ENCODE results near the gene CARD19.

CARD19 gene, protein sequence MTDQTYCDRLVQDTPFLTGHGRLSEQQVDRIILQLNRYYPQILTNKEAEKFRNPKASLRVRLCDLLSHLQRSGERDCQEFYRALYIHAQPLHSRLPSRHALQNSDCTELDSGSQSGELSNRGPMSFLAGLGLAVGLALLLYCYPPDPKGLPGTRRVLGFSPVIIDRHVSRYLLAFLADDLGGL

DNA sequence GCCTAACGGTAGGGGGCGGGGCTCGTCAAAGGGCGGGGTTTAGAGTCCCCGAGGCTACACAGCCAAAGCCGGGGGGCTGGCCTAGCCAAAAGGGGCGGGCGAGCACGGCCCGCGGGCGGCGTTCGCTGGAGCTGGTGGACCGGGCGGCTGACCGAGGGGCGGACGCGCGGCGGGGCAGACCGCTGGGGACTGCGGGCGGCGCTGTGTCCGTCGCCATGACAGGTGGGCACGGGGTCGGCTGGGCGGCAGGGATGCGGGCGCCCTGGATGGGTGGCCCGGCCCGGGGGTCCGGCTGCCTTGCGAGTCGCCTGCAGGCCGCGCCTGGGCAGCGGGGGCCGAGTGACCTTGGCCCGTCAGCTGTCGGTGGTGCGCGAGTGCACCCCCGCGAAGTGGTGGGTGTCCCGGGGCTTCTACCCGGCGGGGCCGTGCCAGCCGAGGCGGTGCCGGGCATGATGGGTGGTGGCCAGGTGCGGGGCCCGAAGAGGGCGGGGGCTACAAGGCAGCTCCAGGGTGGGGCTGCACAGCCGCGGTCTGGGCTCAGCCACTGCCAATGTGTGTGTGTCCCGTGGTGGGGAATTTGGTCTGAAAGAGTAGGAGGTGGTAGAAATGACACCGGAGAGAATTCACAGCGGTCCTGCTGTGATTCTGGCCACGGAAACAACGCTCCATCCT is at the start of gene CARD19:
CARD19 (plus strand) TSS at position 87 of the 672 bp plus-strand sequence; CDS start at position 216, 129 bp downstream.
- DNase-seq = peak; percentile 33

- no peak for DNase-seq
Observed at GRCh38 chr9:93048566-93049448, 47.2 kb upstream of the CARD19 start.

DNA sequence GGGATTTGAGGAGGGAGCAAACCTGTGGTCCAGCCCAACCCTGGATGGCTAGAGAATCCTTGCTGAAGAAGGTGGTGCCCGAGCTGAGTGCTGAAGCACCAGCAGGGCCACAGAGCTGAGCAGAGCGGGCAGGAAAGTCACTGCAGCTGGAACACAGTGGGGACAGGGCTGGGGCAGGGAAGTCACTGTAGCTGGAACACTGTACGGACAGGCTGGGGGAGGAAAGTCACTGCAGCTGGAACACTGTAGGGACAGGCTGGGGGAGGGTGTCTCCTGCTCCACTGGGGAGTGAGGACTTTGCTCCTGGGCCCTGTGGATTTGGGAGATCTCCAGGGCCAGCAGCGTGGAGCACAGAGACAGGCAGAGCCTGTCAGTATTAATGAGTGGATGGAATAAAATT is 46.5 kb upstream of the CARD19 start:
- no peak for DNase-seq

GRCh38 chr9:93050231-93050630 is 45.8 kb upstream of the CARD19 start:
- no peak for DNase-seq

DNA sequence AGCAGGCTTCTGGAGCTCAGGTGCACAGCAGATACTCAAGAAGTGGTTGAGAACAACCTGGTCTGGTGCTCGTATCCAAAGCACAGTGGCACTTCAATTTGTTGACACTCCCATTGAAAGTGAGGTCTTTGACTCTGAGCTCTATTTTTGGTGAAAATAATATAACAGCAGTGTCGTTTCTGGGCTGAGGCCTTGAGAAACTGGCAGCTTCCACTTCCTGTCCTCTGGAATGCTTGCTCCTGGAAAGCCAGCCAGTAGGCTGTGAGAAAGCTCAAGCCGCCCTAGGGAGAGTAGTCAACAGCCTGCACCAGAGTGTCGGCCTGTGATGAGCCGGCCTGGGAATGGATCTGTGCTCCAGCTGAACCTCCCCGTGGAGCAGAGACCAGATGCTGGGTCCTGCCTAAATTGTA is 44.3 kb upstream of the CARD19 start:
- peak; percentile 45 for DNase-seq

GRCh38 chr9:93052791-93053540 is 43.1 kb upstream of the CARD19 start:
- DNase-seq = no peak

- DNase-seq = no peak
Observed at GRCh38 chr9:93053781-93054331, 42.2 kb upstream of the CARD19 start.

DNA sequence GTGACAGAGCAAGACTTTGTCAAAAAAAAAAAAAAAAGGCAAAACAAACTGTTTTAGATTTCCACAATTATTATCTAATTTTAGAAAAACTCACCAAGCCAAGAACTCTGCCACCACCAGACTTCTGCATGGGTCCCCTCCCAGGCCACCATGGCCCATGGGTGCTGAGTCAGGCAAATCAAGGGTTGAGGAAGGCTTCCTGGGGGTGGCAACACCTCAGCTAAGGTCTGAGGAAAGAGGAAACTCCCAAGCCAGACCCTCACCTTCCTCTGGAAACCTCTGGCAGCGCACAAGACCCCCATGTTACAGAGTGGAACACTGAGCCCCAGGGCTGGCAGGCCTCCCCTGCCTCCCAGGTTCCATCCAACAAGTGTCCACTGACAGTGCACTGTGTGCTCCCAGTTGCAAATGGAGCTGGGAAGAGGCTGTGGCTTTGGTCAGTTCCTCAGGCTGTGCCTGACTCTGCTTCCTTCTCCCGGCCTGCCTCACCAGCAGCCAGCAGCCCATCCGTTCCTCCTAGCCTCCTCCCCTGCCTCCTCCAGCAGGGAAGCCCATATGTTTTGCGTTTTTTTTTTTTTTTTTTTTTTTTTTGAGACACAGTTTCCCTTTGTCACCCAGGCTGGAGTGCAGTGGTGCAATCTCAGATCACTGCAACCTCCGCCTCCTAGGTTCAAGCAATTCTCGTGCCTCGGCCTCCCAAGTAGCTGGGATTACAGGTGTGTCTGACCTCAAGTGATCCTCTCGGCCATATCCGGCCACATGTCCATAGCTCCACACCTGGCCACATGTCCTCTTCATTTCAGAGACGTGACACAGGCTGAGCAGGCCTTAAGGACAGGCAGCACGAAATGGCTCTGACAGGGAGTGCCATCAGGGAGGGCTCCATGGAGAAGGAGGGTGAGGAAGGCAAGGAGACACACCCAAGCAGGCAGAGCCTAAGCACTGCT is 41.0 kb upstream of the CARD19 start:
- no peak for DNase-seq

DNA sequence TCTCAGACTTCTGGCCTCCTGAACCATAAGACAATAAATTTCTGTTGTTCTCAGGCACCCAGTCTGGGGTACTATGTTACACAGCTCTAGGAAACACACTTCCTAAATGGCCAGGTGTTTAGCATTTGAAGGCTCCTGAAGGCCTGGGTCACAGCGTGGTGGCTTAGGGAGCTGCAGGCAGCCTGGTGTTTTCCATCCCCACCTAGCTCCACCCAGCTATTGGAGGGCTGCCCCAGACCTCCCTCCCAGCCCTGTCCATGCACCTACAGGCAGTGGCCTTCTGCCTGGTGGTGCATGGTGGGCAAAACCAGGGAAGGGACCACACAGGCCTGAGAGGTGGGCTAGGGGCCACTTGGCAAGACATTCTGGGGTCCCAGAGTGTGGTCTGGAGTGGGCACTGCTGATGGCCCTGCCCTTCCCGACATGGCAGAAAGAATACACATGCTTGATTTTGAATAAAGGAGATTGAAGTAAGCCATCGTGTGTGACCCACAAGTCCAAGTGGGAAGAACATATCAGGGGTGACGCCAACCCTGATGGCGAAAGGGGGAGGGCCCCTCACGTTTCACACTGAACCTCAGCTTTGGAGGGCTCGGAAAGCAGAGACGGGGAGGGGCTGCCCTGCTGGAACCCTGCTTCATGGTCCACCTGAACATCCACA is 38.8 kb upstream of the CARD19 start:
- no peak for DNase-seq

DNA sequence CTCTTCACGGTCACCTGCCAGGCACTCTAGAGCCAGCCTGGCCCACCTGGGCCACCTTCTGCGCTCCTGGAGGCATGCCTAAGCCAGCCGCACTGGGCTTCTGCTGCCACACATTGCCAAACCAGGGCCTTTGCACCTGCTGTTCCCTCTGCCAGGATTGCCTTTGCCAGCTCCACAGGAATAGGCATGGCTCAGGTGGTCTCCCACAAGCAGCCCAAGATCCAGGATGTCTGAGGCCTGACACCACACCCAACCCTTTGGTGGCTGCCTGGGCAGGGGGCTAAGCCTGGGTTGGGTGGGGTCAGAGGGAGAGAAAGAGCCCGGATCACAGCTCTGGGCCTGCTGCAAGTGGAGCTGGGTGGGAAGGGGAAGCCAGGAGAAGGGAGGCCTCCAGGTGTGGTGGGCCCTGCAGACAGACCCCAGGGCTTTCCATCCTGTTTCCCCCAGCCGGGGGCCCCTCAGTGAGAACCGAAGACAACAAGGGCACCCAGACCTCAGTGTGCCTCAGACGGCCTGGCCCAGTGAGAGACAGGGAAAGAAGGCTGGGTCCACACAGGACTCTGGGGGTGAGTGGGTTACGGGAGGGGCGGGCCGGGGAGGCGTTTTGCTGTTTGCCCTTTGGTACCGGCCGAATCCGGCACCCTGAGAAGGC is 38.2 kb upstream of the CARD19 start:
- no peak for DNase-seq

- DNase-seq = peak; percentile 33
Observed at GRCh38 chr9:93058355-93059010, 37.5 kb upstream of the CARD19 start, which contains the start of gene SUSD3. Gene SUSD3 (plus strand): TSS chr9:93058701. CDS start chr9:93058743, 42 bp downstream.

GRCh38 chr9:93059011-93059714 is 36.9 kb upstream of the CARD19 start:
- no peak for DNase-seq

- no peak for DNase-seq
Observed at GRCh38 chr9:93059715-93060578, 36.1 kb upstream of the CARD19 start.

DNA sequence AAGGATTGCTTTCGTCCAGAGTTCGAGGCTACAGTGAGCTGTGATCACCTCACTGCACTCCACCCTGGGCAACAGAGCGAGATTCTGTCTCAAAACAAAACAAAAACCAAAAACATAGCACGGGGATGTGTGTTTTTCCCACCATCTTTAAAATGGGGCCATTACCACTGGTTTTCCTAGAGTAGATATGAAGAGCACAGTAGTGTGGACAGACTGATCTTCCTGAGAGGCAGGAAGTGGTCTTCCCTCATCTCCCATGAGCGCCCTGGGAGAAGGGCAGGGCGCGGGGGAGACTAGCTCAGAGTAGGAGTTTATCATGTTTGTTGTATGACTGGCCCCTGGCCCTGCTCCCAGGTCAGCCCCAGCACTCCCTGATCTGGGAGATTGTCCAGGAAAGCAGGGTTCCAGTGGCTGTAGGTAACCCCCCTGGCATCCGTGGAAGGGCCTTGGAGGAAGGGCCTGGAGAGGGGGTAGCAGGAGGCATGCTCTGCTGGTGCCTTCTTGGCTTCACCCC is 35.2 kb upstream of the CARD19 start:
- peak; percentile 81 for DNase-seq

DNA sequence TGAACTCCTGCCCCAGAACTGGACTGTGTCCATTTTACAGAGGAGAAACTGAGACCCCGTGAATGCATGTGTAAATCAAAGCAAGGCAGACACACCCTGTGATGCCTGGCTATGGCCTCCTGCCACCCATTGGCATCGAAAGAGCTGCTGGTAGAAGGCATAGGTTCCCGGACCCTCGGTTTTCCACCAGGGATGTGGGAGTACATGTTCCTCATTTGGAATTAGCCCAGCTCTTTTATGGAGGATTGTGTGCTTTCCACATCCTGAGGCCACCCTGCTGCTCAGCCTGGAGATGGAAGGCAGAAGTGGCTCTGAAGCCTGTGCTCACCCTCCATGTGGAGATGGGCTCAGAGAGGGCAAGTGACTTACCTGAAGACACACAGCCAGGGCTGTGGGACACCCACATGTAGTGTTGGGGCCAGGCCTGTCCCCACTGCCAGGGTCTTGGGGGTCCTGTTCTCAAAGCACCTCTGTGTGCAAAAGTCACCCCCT is 34.7 kb upstream of the CARD19 start:
- DNase-seq = no peak

DNA sequence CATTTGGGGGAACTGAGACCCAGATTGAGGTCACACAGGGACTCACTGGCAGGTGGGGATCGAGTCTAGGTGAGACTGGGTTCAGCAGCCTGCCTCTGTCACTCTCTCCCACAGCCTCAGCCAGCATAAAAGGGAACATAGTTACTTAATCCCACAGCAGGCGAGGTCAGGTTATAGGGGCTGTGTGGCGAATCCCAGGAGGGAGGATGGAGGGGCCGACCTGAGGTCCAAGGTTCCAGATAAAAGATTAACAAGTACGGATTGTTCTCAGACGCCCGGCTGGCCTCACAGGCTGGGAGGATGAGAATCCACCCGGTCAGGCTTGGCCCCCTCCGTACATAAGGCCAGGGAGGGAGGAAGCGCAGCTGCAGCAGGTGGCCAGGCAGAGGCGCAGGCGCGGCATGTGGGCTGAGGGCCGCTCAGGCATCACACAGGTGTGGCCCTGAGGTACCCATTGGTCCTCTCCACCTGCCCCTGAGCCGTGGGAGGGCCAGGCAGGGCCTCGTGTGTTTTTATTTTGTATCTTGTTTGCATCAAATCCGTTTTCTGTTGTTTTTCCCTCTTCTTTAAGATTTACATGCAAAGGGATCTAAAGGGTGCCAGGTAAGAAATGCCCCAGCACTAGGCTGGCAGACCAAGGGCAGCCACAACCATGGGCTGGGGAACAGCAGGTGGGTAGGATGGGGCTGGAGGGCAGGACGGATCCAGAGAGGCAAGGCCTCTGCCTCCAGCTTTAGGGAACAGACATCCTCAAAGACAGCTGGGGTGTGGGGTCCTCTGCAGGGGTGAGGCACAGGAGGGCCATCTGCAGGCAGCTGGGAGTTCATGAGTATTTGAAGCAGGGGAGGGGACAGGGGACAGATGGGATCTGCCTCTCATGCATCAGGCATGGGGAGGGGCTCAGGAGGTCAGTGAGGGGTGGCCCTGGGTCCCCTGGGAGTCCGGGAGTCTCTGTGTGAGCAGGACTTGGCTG is 33.9 kb upstream of the CARD19 start:
- no peak for DNase-seq
